Umbilical cord (tissue), 2 donors: Measurements from ENCODE around the gene GSG1L. TPM values are rescaled to one million over a fixed set of nuclear protein-coding genes. Genes with fewer than 3 reads are reported as not detected.
A peak's percentile ranks its signal among the peaks of the same experiment; 100 is the strongest.

ENCODE experiments used
- DNase-seq: peaks from one replicate; pipeline ENCODE4 v3.0.0-alpha.2; 2015; ENCODE audit warnings: low spot score
- total RNA-seq: library from RNA; depleted of rRNA; stranded (reverse); fragments of >200 nt; gene quantifications from one replicate; pipeline ENCODE4 v1.2.3, GENCODE V29; 2014; ENCODE audit warnings: low replicate concordance; ENCODE audit not compliant: insufficient read depth

The GSG1L gene
- total RNA-seq, 1 donor from 2014 or later: not detected

- DNase-seq: no peak
Measured at GRCh38 chr16:27791404-27791719, 272.2 kb downstream of the GSG1L start.

GRCh38 chr16:27790546-27791403 is 272.7 kb downstream of the GSG1L start:
- no peak for DNase-seq

GRCh38 chr16:27789595-27790241 is 273.8 kb downstream of the GSG1L start:
- no peak for DNase-seq

- DNase-seq: no peak
Measured at GRCh38 chr16:27789150-27789549, 274.4 kb downstream of the GSG1L start.

GRCh38 chr16:27787665-27788064 is 275.8 kb downstream of the GSG1L start:
- DNase-seq: no peak

- DNase-seq: no peak
Measured at GRCh38 chr16:27786923-27787625, 276.4 kb downstream of the GSG1L start.

GRCh38 chr16:27786221-27786922 is 277.1 kb downstream of the GSG1L start:
- DNase-seq: no peak

GRCh38 chr16:27785307-27785678 is 278.2 kb downstream of the GSG1L start:
- no peak for DNase-seq

GRCh38 chr16:27784351-27785306 is 278.9 kb downstream of the GSG1L start:
- DNase-seq: peak; percentile 20

- no peak for DNase-seq
Measured at GRCh38 chr16:27781981-27782880, 281.3 kb downstream of the GSG1L start.

GRCh38 chr16:27781195-27781524 is 282.4 kb downstream of the GSG1L start:
- peak; percentile 24 for DNase-seq

- DNase-seq: no peak
Measured at GRCh38 chr16:27780468-27781194, 282.9 kb downstream of the GSG1L start.

GRCh38 chr16:27779641-27780164 is 283.8 kb downstream of the GSG1L start:
- peak; percentile 21 for DNase-seq

- no peak for DNase-seq
Measured at GRCh38 chr16:27778926-27779570, 284.5 kb downstream of the GSG1L start.

- DNase-seq: no peak
Measured at GRCh38 chr16:27778171-27778925, 285.2 kb downstream of the GSG1L start.

- no peak for DNase-seq
Measured at GRCh38 chr16:27777527-27777926, 286.0 kb downstream of the GSG1L start.

- DNase-seq: no peak
Measured at GRCh38 chr16:27776556-27777225, 286.8 kb downstream of the GSG1L start.
